Gastrocnemius medialis (tissue), 4 donors: ENCODE results near the gene ELK4. TPM values are rescaled to one million over a fixed set of nuclear protein-coding genes. Genes with fewer than 3 reads are reported as not detected.

Experiments
- ATAC-seq, 2 donors: fragments of 150-250 bp; one replicate each; pipeline ENCODE4 v1.9.1; 2016
- DNase-seq, 2 donors: peaks; one replicate each; pipeline ENCODE4 v3.0.0-alpha.2; 2019
- H3K27ac ChIP-seq, 4 donors: fragments of 200-600 bp; sonication (generic); 1 replicate in 1 of 4; 2 replicates in 3 of 4; pipeline ENCODE4 v1.5.1; 2016 to 2018; ENCODE audit warnings: mild to moderate bottlenecking in 2 of 4, moderate library complexity in 1 of 4
- H3K27me3 ChIP-seq, 3 donors: fragments of 200-600 bp; sonication (generic) in 2 of 3; 1 replicate in 1 of 3; 2 replicates in 2 of 3; pipeline versions ENCODE4 v1.5.1 to v1.6.0; 2016 to 2019; ENCODE audit warnings: mild to moderate bottlenecking in 1 of 3, moderate library complexity in 1 of 3
- H3K36me3 ChIP-seq, 2 donors: fragments of 200-600 bp; sonication (generic) in 1 of 2; one replicate each; pipeline ENCODE4 v1.5.1; 2017 to 2018
- H3K4me1 ChIP-seq, 2 donors: fragments of 200-600 bp; sonication (generic) in 1 of 2; one replicate each; pipeline ENCODE4 v1.5.1; 2016 to 2017; ENCODE audit warnings: mild to moderate bottlenecking in 2 of 2
- H3K4me3 ChIP-seq, 4 donors: fragments of 200-600 bp; sonication (generic) in 3 of 4; 1 replicate in 1 of 4; 2 replicates in 3 of 4; pipeline ENCODE4 v1.5.1; 2016 to 2019; ENCODE audit warnings: mild to moderate bottlenecking in 2 of 4
- H3K9me3 ChIP-seq, 3 donors: fragments of 200-600 bp; sonication (generic) in 2 of 3; 1 replicate in 1 of 3; 2 replicates in 2 of 3; pipeline ENCODE4 v1.5.1; 2016 to 2019
- POLR2A ChIP-seq, 2 donors: fragments of 450-650 bp; IDR thresholded peaks; one replicate each; pipeline ENCODE4 v1.6.1; 2017; ENCODE audit warnings: antibody characterized with exemption in 2 of 2, mild to moderate bottlenecking in 2 of 2, moderate library complexity in 2 of 2
- in situ Hi-C, 4 donors: fragments of 200-750 bp; cut with MboI; loops; one replicate each; pipeline versions ENCODE4 v1.15.0 to v1.8.0; 2017; ENCODE audit warnings: low sequenced_read_pairs in 4 of 4
- intact Hi-C: fragments of 100-400 bp; cut with DNase I; formaldehyde crosslinking; loops from one replicate; pipeline ENCODE4 v1.15.1; 2023; ENCODE audit warnings: low total_unique reads
- total RNA-seq, 4 donors: library from RNA; depleted of rRNA; stranded (reverse); fragments of >200 nt; gene quantifications; one replicate each; pipeline versions ENCODE4 v1.1.0 to v1.2.3, GENCODE V29; 2016
- TF ChIP-seq, protein P1 (sequence below), 5 experiments: fragments of 450-650 bp in 3 of 5; fragments of 200-600 bp in 2 of 5; sonication (generic) in 2 of 5; IDR thresholded peaks in 4 of 5; conservative IDR thresholded peaks in 1 of 5; 1 replicate in 4 of 5; 2 replicates in 1 of 5; pipeline ENCODE4 v1.5.1; 2016 to 2019; ENCODE audit warnings: antibody characterized with exemption in 5 of 5, mild to moderate bottlenecking in 3 of 5, moderate library complexity in 3 of 5

ELK4 gene
- total RNA-seq, 4 donors from 2014 or later = 17.3 to 24.2 (median 20.1) TPM

DNA sequence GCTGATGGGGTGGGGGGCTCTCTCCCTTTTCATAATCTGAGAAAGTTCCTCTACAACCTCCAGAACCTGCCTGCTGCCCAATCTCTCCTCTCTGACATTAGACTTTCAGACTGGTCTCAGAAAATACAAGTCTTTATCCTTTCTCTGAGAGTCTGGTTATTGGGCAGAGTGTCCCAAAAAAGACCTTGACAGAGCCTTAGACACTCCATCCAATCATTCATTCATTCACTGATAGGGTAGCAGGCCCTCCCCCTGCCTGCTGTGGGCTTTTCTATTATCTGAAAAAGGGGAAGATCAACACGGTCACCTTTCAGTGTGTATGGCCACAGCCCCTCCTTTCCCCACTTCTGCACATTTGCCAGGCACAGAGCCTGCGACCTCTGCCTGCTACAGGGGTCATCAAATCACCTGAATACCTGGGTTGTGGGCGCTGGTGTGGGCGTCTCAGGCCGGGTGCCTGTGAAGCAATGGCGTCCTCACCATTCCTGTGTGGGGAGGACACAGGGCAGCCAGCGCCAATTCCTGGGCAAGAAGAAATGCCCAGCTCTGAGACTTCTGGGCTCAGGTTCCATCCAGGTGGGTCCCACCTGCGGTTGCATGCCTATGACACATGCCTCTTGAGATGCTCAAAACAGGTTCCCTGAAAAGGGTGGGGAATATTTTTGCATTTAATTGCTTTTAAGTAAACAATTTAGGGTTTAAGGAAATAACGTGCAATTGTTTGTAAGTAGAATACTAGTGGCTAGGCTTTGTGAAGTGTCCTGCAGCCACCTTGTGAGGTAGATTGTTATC is 52.8 kb downstream of the ELK4 start:
- intact Hi-C loops (no loop called here), in situ Hi-C loops (no loop called here)
- H3K27ac ChIP-seq = no peak overlapping the region
- H3K36me3 ChIP-seq = no peaks in the 10 kb centered on the region
- no peak for TF ChIP-seq POLR2A (IDR thresholded peaks at IDR 0.05)
- TF ChIP-seq, protein P1, sequence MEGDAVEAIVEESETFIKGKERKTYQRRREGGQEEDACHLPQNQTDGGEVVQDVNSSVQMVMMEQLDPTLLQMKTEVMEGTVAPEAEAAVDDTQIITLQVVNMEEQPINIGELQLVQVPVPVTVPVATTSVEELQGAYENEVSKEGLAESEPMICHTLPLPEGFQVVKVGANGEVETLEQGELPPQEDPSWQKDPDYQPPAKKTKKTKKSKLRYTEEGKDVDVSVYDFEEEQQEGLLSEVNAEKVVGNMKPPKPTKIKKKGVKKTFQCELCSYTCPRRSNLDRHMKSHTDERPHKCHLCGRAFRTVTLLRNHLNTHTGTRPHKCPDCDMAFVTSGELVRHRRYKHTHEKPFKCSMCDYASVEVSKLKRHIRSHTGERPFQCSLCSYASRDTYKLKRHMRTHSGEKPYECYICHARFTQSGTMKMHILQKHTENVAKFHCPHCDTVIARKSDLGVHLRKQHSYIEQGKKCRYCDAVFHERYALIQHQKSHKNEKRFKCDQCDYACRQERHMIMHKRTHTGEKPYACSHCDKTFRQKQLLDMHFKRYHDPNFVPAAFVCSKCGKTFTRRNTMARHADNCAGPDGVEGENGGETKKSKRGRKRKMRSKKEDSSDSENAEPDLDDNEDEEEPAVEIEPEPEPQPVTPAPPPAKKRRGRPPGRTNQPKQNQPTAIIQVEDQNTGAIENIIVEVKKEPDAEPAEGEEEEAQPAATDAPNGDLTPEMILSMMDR (IDR thresholded peaks at IDR 0.05 in 4 of 5, conservative IDR thresholded peaks at IDR 0.05 in 1 of 5) = no peak
- no peaks in the 10 kb centered on the region for H3K9me3 ChIP-seq
- H3K27me3 ChIP-seq = peaks cover 0 to 9% (median 7%) of the 10 kb centered on the region in 3 donors
- no peaks in the 10 kb centered on the region for H3K4me1 ChIP-seq
- DNase-seq (no peak), ATAC-seq (no peak)
- no peak overlapping the region for H3K4me3 ChIP-seq

- no peaks in the 10 kb centered on the region for H3K4me1 ChIP-seq
- H3K9me3 ChIP-seq = no peaks in the 10 kb centered on the region
- intact Hi-C loops = no loop called here
- no peak for TF ChIP-seq POLR2A (IDR thresholded peaks at IDR 0.05)
- TF ChIP-seq, protein P1 (IDR thresholded peaks at IDR 0.05 in 4 of 5, conservative IDR thresholded peaks at IDR 0.05 in 1 of 5) = no peak
- no peak for DNase-seq
- H3K27ac ChIP-seq = no peak overlapping the region
- no peak overlapping the region for H3K4me3 ChIP-seq
- no peaks in the 10 kb centered on the region for H3K36me3 ChIP-seq
- in situ Hi-C loops = no loop called here
- ATAC-seq = no peak
- peaks cover 0 to 9% (median 7%) of the 10 kb centered on the region in 3 donors for H3K27me3 ChIP-seq
Observed at GRCh38 chr1:205577874-205578658, 53.7 kb downstream of the ELK4 start.

GRCh38 chr1:205576805-205577761 is 54.7 kb downstream of the ELK4 start:
- Histone ChIP-seq H3K4me3 (no peak overlapping the region), H3K4me1 (no peaks in the 10 kb centered on the region), H3K36me3 (no peaks in the 10 kb centered on the region), H3K27me3 (peaks cover 0 to 9% (median 7%) of the 10 kb centered on the region in 3 donors), H3K9me3 (no peaks in the 10 kb centered on the region), H3K27ac (no peak overlapping the region)
- no peak for DNase-seq
- no peak for ATAC-seq
- in situ Hi-C loops = no loop called here
- no peak for TF ChIP-seq POLR2A (IDR thresholded peaks at IDR 0.05)
- TF ChIP-seq, protein P1 (IDR thresholded peaks at IDR 0.05 in 4 of 5, conservative IDR thresholded peaks at IDR 0.05 in 1 of 5) = no peak
- intact Hi-C loops = no loop called here

GRCh38 chr1:205576011-205576410 is 55.8 kb downstream of the ELK4 start:
- Histone ChIP-seq H3K36me3 (no peaks in the 10 kb centered on the region), H3K4me3 (no peak overlapping the region), H3K27me3 (peaks cover 0 to 12% (median 3%) of the 10 kb centered on the region in 3 donors), H3K4me1 (no peaks in the 10 kb centered on the region), H3K27ac (no peak overlapping the region), H3K9me3 (no peaks in the 10 kb centered on the region)
- in situ Hi-C loops = no loop called here
- intact Hi-C loops = no loop called here
- no peak for DNase-seq
- TF ChIP-seq, protein P1 (IDR thresholded peaks at IDR 0.05 in 4 of 5, conservative IDR thresholded peaks at IDR 0.05 in 1 of 5) = no peak
- TF ChIP-seq POLR2A (IDR thresholded peaks at IDR 0.05) = no peak
- no peak for ATAC-seq
